ENCODE measurements around the gene C7orf57. TPM values are rescaled to one million over a fixed set of nuclear protein-coding genes. Genes with fewer than 3 reads are reported as not detected.

Gene C7orf57
- total RNA-seq, 1 experiment from 2014 or later, result 3.2 TPM

- Histone ChIP-seq H3K9me3 (ENCODE audit: control insufficient read depth, insufficient read depth, low read depth, low read length) (no peaks in the 10 kb centered on the region), H3K36me3 (ENCODE audit: control insufficient read depth, insufficient read depth, low read length) (peaks cover 61% of the 10 kb centered on the region), H3K4me3 (ENCODE audit: low read depth in 2 of 2, low read length in 2 of 2) (no peak overlapping the region), H3K4me1 (ENCODE audit: control insufficient read depth, insufficient read depth, low read length) (peaks cover 37% of the 10 kb centered on the region), H3K27ac (ENCODE audit: low read length) (0 out of 2 replicates have a peak overlapping the region, but pooled peaks have one; percentile 25), H3K27me3 (ENCODE audit: control insufficient read depth, insufficient read depth, low read length) (no peaks in the 10 kb centered on the region)
- in situ Hi-C loops (cut with HindIII; ENCODE audit: low pct_unique_long_range_greater_than_20kb, low sequenced_read_pairs), result no loop called here
- BruUV-seq (replicated peaks), result no TSS peak
- ChIA-PET POLR2A (no interaction called here), CTCF (no interaction called here)
- no peak for ATAC-seq
- no peak for DNase-seq (ENCODE audit: low read depth, low spot score)
- TF ChIP-seq TCF7L2 (IDR thresholded peaks at IDR 0.05; ENCODE audit: low read depth, low read length) (no peak), POLR2AphosphoS5 (IDR thresholded peaks at IDR 0.05; ENCODE audit: low read depth, low read length) (peak; percentile 34; the same call in 1 of the 2 replicates), CTCF (IDR thresholded peaks at IDR 0.05) (no peak), SIN3A (IDR thresholded peaks at IDR 0.05; ENCODE audit: borderline replicate concordance, insufficient read depth, low read depth, low read length) (no peak)
- intact Hi-C loops (cut with micrococcal nuclease; ENCODE audit: unreplicated experiment), result no loop called here
Observed at GRCh38 chr7:48105045-48105444, 69.7 kb downstream of the C7orf57 start.

GRCh38 chr7:48106906-48107659, 71.7 kb downstream of the C7orf57 start:
- CTCF ChIA-PET, result interaction anchor here (0.6 kb wide), 1 partner anchor 115 kb away, joined by 3 read pairs; no protein-coding TSS in a partner anchor
- in situ Hi-C loops (cut with HindIII; ENCODE audit: low pct_unique_long_range_greater_than_20kb, low sequenced_read_pairs), result no loop called here
- BruUV-seq (replicated peaks), result no TSS peak

More at GRCh38 chr7:48106906-48107659, 71.7 kb downstream of the C7orf57 start:
- intact Hi-C loops (cut with micrococcal nuclease; ENCODE audit: unreplicated experiment), result no loop called here
- TF ChIP-seq POLR2AphosphoS5 (IDR thresholded peaks at IDR 0.05; ENCODE audit: low read depth, low read length) (no peak), TCF7L2 (IDR thresholded peaks at IDR 0.05; ENCODE audit: low read depth, low read length) (no peak), REST (IDR thresholded peaks at IDR 0.05; ENCODE audit: insufficient read depth in 1 of 2, low read depth in 2 of 2, low read length in 1 of 2) (no peak), SIN3A (IDR thresholded peaks at IDR 0.05; ENCODE audit: borderline replicate concordance, insufficient read depth, low read depth, low read length) (no peak), CTCF (IDR thresholded peaks at IDR 0.05) (no peak)
- no peak for DNase-seq (ENCODE audit: low read depth, low spot score)
- H3K27ac ChIP-seq (ENCODE audit: low read length), result peak overlapping the region; percentile 55; the same call in 1 of the 2 replicates
- H3K9me3 ChIP-seq (ENCODE audit: control insufficient read depth, insufficient read depth, low read depth, low read length), result no peaks in the 10 kb centered on the region
- no peak for ATAC-seq
- H3K4me1 ChIP-seq (ENCODE audit: control insufficient read depth, insufficient read depth, low read length), result peaks cover 40% of the 10 kb centered on the region
- no peaks in the 10 kb centered on the region for H3K27me3 ChIP-seq (ENCODE audit: control insufficient read depth, insufficient read depth, low read length)
- H3K4me3 ChIP-seq (ENCODE audit: low read depth in 2 of 2, low read length in 2 of 2), result no peak overlapping the region
- peaks cover 46% of the 10 kb centered on the region for H3K36me3 ChIP-seq (ENCODE audit: control insufficient read depth, insufficient read depth, low read length)
- POLR2A ChIA-PET, result interaction anchor here (0.6 kb wide), 1 partner anchor 130 kb away, joined by 3 read pairs; no protein-coding TSS in a partner anchor
